Neural cell (in vitro differentiated cells): Measurements from ENCODE around the gene UBAP1.

ENCODE experiments used
- EP300 ChIP-seq: fragments of 450-650 bp; conservative IDR thresholded peaks from 2 replicates; pipeline ENCODE4 v1.6.1; 2014; ENCODE audit warnings: antibody characterized with exemption, mild to moderate bottlenecking, moderate library complexity; ENCODE audit not compliant: poor library complexity, severe bottlenecking
- EZH2 ChIP-seq: fragments of 200-600, 300-800 bp; shearing (Covaris generic), sonication (generic); IDR thresholded peaks from 2 replicates; pipeline ENCODE4 v1.6.1; 2014; ENCODE audit warnings: antibody characterized with exemption, low read length, borderline replicate concordance, mild to moderate bottlenecking; ENCODE audit not compliant: insufficient read depth, poor library complexity, severe bottlenecking
- MXI1 ChIP-seq: fragments of 450-650 bp; conservative IDR thresholded peaks from 2 replicates; pipeline ENCODE4 v1.6.1; 2014; ENCODE audit warnings: antibody characterized with exemption, mild to moderate bottlenecking; ENCODE audit not compliant: poor library complexity, severe bottlenecking
- POLR2AphosphoS5 ChIP-seq: IDR thresholded peaks from 2 replicates; pipeline ENCODE4 v1.6.1; 2012
- RAD21 ChIP-seq: fragments of 450-650 bp; conservative IDR thresholded peaks from 2 replicates; pipeline ENCODE4 v1.6.1; 2014; ENCODE audit warnings: antibody characterized with exemption, mild to moderate bottlenecking, moderate library complexity
- TF ChIP-seq, protein P1 (sequence below): fragments of 450-650 bp; IDR thresholded peaks from 2 replicates; pipeline ENCODE4 v1.5.1; 2014; ENCODE audit warnings: antibody characterized with exemption, mild to moderate bottlenecking, moderate library complexity; ENCODE audit not compliant: poor library complexity, severe bottlenecking
- TF ChIP-seq, protein P2 (sequence below): IDR thresholded peaks from 2 replicates; pipeline ENCODE4 v1.6.1; 2012; ENCODE audit warnings: borderline replicate concordance

DNA sequence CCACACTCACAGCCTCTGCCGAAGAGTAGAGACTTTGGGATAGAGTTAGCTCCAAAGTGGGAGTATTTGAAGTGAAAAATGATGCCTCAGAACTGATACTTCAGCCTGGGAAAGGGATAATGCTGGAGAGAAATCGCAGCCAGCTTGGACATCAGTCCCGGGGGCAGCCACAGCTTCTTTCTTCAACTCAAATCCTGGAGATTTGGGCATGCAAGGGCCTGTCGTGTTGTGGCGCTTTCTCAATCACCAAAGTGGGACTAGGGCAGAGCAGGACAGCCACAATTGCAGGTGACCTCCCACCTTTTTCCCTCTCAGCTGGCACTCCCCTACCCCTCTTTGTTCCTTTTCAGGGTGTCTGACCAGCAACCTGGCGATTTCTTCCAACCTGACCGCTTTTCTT is 70.4 kb downstream of the UBAP1 start:
- no peak for TF ChIP-seq RAD21
- TF ChIP-seq, protein P1, sequence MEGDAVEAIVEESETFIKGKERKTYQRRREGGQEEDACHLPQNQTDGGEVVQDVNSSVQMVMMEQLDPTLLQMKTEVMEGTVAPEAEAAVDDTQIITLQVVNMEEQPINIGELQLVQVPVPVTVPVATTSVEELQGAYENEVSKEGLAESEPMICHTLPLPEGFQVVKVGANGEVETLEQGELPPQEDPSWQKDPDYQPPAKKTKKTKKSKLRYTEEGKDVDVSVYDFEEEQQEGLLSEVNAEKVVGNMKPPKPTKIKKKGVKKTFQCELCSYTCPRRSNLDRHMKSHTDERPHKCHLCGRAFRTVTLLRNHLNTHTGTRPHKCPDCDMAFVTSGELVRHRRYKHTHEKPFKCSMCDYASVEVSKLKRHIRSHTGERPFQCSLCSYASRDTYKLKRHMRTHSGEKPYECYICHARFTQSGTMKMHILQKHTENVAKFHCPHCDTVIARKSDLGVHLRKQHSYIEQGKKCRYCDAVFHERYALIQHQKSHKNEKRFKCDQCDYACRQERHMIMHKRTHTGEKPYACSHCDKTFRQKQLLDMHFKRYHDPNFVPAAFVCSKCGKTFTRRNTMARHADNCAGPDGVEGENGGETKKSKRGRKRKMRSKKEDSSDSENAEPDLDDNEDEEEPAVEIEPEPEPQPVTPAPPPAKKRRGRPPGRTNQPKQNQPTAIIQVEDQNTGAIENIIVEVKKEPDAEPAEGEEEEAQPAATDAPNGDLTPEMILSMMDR, result no peak
- TF ChIP-seq POLR2AphosphoS5, result no peak
- no peak for TF ChIP-seq EP300
- TF ChIP-seq MXI1, result no peak
- TF ChIP-seq, protein P2, sequence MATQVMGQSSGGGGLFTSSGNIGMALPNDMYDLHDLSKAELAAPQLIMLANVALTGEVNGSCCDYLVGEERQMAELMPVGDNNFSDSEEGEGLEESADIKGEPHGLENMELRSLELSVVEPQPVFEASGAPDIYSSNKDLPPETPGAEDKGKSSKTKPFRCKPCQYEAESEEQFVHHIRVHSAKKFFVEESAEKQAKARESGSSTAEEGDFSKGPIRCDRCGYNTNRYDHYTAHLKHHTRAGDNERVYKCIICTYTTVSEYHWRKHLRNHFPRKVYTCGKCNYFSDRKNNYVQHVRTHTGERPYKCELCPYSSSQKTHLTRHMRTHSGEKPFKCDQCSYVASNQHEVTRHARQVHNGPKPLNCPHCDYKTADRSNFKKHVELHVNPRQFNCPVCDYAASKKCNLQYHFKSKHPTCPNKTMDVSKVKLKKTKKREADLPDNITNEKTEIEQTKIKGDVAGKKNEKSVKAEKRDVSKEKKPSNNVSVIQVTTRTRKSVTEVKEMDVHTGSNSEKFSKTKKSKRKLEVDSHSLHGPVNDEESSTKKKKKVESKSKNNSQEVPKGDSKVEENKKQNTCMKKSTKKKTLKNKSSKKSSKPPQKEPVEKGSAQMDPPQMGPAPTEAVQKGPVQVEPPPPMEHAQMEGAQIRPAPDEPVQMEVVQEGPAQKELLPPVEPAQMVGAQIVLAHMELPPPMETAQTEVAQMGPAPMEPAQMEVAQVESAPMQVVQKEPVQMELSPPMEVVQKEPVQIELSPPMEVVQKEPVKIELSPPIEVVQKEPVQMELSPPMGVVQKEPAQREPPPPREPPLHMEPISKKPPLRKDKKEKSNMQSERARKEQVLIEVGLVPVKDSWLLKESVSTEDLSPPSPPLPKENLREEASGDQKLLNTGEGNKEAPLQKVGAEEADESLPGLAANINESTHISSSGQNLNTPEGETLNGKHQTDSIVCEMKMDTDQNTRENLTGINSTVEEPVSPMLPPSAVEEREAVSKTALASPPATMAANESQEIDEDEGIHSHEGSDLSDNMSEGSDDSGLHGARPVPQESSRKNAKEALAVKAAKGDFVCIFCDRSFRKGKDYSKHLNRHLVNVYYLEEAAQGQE, result no peak
- TF ChIP-seq EZH2, result no peak
